Spleen (tissue), 7 donors: ENCODE results near the gene ANKRD13A.

Source experiments
- CTCF ChIP-seq, 11 experiments: fragments of 200-600 bp in 7 of 11; fragments of 450-650 bp in 4 of 11; sonication (generic) in 4 of 11; IDR thresholded peaks in 8 of 11; conservative IDR thresholded peaks in 3 of 11; 1 replicate in 7 of 11; 2 replicates in 4 of 11; pipeline versions ENCODE4 v1.4.0 to v1.8.0; 2016 to 2021; ENCODE audit warnings: antibody characterized with exemption in 11 of 11, inconsistent platforms in 4 of 11, mild to moderate bottlenecking in 1 of 11
- POLR2AphosphoS5 ChIP-seq, 3 donors: sonication (generic); formaldehyde crosslinking; IDR thresholded peaks; one replicate each; pipeline ENCODE4 v1.5.1; 2017; ENCODE audit warnings: antibody characterized with exemption in 3 of 3
- donor health status: DM: no; HTN: no; CAD: no; lungs with moderate emphysema.
- donor health status: DM: no; HTN: no; CAD: no.
- donor health status: DM: no; HTN: no; CAD: no.

- TF ChIP-seq POLR2AphosphoS5 (IDR thresholded peaks at IDR 0.05) (no peak), CTCF (IDR thresholded peaks at IDR 0.05 in 8 of 11, conservative IDR thresholded peaks at IDR 0.05 in 3 of 11) (no peak)
Measured at GRCh38 chr12:110038741-110039084, 39.5 kb downstream of the ANKRD13A start.
